Skeletal muscle satellite cell (primary cell): ENCODE results near the gene SLC22A12.

ENCODE experiments used
- H3K27me3 ChIP-seq: 2 replicates; pipeline ENCODE4 v1.7.0; 2013; ENCODE audit warnings: low read length; ENCODE audit not compliant: control insufficient read depth, insufficient read depth
- H3K36me3 ChIP-seq: 2 replicates; pipeline ENCODE4 v1.7.0; 2013; ENCODE audit warnings: mild to moderate bottlenecking, control low read depth, low read length; ENCODE audit not compliant: insufficient read depth
- H3K4me1 ChIP-seq: 2 replicates; pipeline ENCODE4 v1.7.0; 2013; ENCODE audit warnings: low read length; ENCODE audit not compliant: control insufficient read depth, insufficient read depth
- H3K4me2 ChIP-seq: 2 replicates; pipeline ENCODE4 v1.7.0; 2013; ENCODE audit warnings: mild to moderate bottlenecking, low read length
- H3K4me3 ChIP-seq: 2 replicates; pipeline ENCODE4 v1.7.0; 2013; ENCODE audit warnings: low read length
- H3K9ac ChIP-seq: 2 replicates; pipeline ENCODE4 v1.7.0; 2013; ENCODE audit warnings: mild to moderate bottlenecking, low read depth, low read length, moderate library complexity
- H3K9me3 ChIP-seq: replicated peaks from 2 replicates; pipeline ENCODE4 v1.7.0; 2013; ENCODE audit warnings: mild to moderate bottlenecking, control low read depth, low read length

The SLC22A12 gene

DNA sequence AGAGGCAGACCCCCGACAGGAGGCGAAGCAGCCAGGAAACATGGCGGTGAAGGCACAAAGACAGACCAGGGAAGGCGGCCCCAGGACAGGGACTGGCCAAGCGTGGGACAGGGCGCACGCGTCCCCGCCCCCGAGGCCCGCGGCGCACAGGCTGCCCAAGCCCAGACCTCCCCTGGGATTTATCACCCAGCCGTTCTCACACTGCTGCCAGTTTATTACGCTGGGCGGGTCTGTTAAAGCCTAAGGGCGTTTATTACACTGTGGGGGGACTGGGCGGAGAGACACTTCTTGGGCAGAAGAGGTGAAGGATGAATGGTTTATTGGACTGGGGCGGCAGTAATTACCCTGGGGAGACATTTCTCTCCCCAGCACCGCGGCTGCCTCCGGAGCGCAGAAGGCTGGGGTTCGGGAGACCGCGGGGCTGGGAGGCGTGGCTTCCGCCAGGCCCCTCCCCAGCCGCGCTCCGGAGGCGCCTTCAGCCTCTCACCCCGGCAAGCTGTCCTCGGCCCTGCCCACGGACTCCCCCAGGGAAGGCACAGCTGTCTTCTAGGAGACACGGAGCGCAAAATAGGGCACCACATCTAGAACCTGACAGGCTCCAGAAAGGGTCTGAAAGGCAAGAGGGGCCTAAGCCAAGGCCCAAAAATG, 47.1 kb downstream of the SLC22A12 start:
- no peak overlapping the region for H3K9ac ChIP-seq
- H3K27me3 ChIP-seq: peaks cover 43% of the 10 kb centered on the region

DNA sequence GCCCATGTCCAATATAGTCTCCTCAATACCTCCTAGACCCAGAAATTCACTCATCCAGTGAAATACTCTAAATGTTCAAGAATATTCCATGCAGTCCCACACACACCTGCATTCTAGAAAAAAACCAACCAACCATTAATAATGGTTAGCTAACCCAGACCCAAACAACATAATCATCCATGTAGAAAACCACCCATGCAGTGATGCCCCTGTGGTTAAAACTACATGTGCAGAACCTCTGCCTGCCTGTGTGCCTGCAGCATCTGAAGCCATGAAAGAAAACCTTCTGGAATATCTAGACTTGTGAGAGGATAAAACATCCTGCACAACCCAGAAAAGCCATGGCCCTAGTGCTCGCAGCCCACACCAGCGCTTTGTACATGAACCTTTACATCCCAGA, 47.8 kb downstream of the SLC22A12 start:
- peaks cover 5% of the 10 kb centered on the region for H3K4me1 ChIP-seq
- no peak overlapping the region for H3K4me3 ChIP-seq
- H3K9me3 ChIP-seq: no peaks in the 10 kb centered on the region
- H3K9ac ChIP-seq: no peak overlapping the region
- no peak overlapping the region for H3K4me2 ChIP-seq
- no peaks in the 10 kb centered on the region for H3K36me3 ChIP-seq
- H3K27me3 ChIP-seq: peaks cover 44% of the 10 kb centered on the region

More for the DNA sequence above, 47.1 kb downstream of the SLC22A12 start:
- H3K4me1 ChIP-seq: peaks cover 5% of the 10 kb centered on the region
- no peaks in the 10 kb centered on the region for H3K36me3 ChIP-seq
- H3K4me2 ChIP-seq: peak overlapping the region; percentile 52
- H3K9me3 ChIP-seq: no peaks in the 10 kb centered on the region
- peak overlapping the region; percentile 30 for H3K4me3 ChIP-seq

DNA sequence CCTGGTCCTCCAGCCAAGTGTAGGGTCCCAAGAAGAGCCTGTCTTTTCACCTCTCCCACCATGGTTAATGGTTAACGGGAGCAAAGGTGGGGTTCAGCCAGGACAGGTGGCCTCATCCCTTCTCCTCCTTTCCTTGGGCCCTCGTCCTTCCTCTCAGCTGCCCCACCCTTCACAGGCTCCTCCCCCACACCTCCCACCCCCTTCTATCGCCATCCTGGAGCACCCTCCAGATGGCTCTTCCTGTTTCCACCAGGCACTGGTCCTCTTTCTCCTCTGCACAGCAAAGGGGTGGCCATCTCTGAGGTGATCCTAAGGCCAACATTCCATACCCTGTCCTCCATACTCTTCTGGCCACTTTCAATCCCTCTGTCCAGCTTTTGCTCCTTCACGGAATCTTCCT, 48.9 kb downstream of the SLC22A12 start:
- no peak overlapping the region for H3K4me2 ChIP-seq
- no peaks in the 10 kb centered on the region for H3K36me3 ChIP-seq
- H3K4me1 ChIP-seq: peaks cover 5% of the 10 kb centered on the region
- H3K27me3 ChIP-seq: peaks cover 55% of the 10 kb centered on the region
- H3K9me3 ChIP-seq: no peaks in the 10 kb centered on the region
- no peak overlapping the region for H3K4me3 ChIP-seq
- no peak overlapping the region for H3K9ac ChIP-seq

DNA sequence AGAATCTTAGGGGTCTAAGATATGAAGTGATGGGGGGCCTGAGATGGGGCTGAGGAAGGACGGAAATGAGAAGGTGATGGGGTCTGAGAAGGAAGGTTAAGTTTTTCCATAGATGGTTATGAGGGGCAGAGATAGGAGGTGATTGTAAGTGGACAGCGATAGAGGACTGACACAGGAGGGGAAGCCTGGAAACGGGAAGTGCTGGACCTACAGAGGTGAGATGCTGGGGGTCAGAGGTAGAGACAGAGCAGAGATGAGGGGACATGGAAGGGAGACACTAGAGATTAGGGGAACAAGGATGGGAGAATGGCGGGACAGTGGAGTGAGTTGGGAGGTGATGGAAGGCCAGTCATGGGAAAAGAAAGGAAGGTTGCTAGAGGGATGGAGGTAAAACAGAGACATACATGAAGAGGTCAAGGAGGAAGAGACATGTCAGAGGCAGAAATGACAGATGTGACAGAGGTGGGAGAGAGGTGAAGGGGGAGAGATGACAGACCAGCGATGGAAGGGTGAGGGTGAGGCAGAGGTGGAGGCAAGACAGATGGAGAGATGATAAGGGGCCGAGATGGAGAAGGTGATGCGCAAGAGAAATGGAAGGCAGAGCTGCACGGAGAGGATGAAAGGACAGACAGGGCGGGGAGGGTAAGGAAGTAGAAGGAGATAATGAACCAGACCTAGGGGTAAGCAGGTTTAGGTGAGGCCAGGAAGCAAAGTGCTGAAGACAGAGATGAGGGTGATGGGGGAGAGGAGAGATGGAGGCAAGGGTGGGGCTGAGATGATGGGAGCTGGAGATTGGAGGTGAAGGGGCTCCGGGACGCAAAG, 50.8 kb downstream of the SLC22A12 start:
- Histone ChIP-seq H3K27me3 (peaks cover 70% of the 10 kb centered on the region), H3K4me1 (peaks cover 5% of the 10 kb centered on the region), H3K9me3 (no peaks in the 10 kb centered on the region), H3K4me3 (no peak overlapping the region), H3K9ac (no peak overlapping the region), H3K36me3 (no peaks in the 10 kb centered on the region), H3K4me2 (no peak overlapping the region)

DNA sequence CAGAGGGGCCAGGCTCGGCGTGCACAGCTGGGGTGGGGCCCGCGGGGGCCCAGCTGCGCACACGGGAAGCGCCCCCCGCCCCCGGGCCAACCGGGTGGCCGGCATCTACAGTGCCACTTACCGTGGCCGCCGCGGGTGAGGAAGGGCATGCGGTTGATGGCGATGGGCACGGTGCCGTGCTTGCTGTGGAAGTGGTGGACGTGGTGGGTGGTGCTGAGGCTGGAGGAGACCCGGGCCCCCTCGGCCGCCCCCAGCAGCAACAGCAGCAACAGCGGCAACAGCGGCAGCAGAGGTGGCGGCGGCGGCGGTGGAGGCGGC, 51.4 kb downstream of the SLC22A12 start:
- H3K27me3 ChIP-seq: peaks cover 75% of the 10 kb centered on the region
- H3K9me3 ChIP-seq: no peaks in the 10 kb centered on the region
- H3K4me1 ChIP-seq: peaks cover 5% of the 10 kb centered on the region
- no peak overlapping the region for H3K4me2 ChIP-seq
- no peak overlapping the region for H3K4me3 ChIP-seq
- H3K36me3 ChIP-seq: no peaks in the 10 kb centered on the region
- H3K9ac ChIP-seq: no peak overlapping the region

DNA sequence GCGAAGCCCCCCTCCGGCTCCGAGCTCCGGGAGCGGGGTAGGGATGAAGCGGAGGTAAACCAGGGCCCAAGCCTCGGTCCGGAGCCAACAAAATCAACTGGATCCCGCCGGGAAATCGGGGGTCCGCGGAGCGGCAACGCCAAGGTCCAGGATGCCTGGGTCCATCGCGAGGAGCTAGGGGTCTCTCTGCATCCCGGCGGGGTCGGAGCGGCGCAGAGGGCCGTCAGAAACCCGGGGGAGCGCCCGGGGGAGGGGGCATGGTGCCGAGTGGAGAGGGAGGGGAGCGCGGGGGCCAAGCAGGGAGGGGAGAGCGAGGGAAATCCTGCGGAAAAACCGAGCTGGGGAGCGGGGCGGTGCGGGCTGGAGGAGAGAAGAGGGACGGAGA, 51.8 kb downstream of the SLC22A12 start:
- Histone ChIP-seq H3K27me3 (peaks cover 79% of the 10 kb centered on the region), H3K4me2 (no peak overlapping the region), H3K36me3 (no peaks in the 10 kb centered on the region), H3K4me1 (peaks cover 3% of the 10 kb centered on the region), H3K9ac (no peak overlapping the region), H3K9me3 (no peaks in the 10 kb centered on the region), H3K4me3 (no peak overlapping the region)

DNA sequence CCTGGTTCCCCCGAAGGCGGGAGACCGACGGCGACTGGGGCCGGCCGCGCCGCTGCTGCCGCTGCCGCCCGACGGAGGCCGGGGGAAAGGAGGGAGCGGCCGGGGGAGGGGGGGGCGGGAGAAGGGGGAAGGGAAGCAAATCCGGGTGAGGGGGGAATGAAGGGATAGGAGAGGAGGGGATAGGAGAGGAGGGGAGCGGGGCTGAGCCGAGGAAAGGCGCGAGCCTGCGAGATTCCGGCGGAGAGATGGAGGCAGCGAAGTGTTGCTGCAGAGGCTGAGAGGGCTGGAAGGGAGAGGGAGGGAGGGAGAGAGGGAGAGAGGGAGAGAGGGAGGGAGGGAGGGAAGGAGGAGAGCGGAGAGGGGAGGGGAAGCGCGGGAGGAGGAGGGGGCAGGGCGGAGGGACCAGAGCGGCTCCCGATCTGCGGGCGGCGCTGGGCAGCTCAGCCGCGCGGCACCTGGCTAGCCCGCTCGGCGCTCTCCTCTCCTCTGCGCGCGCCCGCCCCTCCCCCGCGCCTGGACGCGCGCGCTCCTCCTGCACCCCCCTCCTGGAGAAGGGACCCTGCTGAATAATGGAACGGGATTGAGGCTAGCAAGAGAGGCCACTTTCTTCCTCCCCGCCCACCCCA, 52.3 kb downstream of the SLC22A12 start:
- no peak overlapping the region for H3K4me2 ChIP-seq
- H3K4me1 ChIP-seq: no peaks in the 10 kb centered on the region
- no peaks in the 10 kb centered on the region for H3K36me3 ChIP-seq
- H3K27me3 ChIP-seq: peaks cover 79% of the 10 kb centered on the region
- H3K9me3 ChIP-seq: no peaks in the 10 kb centered on the region
- no peak overlapping the region for H3K9ac ChIP-seq
- no peak overlapping the region for H3K4me3 ChIP-seq

DNA sequence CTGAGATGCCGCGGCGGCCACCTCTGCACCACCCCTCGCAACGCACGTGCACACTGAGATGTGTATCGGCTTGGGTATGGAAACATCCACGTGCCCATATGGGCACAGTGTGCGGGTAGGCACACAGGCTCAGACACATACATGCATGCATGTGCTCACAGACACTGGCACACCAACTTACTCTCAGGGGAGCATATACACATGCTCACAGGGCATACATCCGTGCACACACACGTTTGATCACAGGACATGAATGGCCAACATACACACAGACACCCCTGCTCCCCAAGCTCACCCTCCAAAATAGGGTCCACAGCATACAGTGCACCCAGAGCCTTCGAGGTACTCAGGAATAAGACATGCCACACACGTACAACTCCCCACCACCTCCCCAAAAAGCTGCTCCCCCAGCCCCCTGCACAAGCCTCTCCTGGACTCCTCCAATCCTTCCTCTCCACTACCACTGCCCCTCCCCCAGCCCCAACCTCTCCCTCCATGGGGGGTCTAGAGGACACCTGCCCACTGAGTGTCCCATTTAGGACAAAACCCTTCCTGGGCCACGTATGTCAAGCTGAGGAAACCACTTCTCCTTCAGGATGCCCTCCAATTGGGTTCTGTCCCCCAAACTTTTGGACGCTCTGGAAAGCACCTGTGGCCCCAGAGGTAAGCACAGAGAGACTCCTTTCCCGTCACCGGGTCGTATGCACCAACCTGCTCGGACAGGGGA, 53.1 kb downstream of the SLC22A12 start:
- Histone ChIP-seq H3K4me1 (no peaks in the 10 kb centered on the region), H3K4me3 (no peak overlapping the region), H3K9me3 (no peaks in the 10 kb centered on the region), H3K27me3 (peaks cover 77% of the 10 kb centered on the region), H3K36me3 (no peaks in the 10 kb centered on the region), H3K4me2 (no peak overlapping the region), H3K9ac (no peak overlapping the region)

DNA sequence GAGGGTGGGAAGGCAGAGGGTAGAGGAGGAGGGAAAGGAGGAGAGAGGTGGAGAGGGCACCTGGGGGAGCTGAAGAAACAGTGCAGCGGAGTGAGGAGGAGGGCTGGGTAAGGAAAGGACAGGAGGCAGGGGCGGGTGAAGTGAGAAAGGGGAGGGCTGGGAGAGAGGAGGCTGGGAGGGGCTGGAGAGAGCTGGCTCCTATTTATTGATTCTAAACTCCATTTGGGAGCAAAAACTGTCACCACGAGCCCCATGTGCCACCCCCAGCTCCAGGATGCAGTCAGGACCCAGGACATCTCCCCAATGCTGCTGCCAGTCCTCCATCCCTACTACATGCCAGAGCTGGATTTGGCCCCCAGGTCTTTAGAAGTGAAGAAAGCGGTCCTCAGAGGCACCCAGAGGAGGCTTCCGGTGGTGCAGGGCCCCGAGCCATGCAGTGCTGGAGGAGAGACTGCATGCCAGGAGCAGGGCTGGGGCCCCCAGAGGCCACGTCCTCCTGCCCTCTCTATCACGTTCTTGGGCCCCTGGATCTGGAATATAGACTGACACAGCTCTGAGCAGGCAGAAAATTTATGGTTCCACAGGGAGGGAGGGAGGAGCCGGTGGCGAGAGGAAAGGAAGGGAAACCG, 53.7 kb downstream of the SLC22A12 start:
- no peak overlapping the region for H3K9ac ChIP-seq
- no peak overlapping the region for H3K4me3 ChIP-seq
- H3K4me2 ChIP-seq: no peak overlapping the region
- H3K27me3 ChIP-seq: peaks cover 78% of the 10 kb centered on the region
- no peaks in the 10 kb centered on the region for H3K9me3 ChIP-seq
- no peaks in the 10 kb centered on the region for H3K36me3 ChIP-seq
- no peaks in the 10 kb centered on the region for H3K4me1 ChIP-seq

DNA sequence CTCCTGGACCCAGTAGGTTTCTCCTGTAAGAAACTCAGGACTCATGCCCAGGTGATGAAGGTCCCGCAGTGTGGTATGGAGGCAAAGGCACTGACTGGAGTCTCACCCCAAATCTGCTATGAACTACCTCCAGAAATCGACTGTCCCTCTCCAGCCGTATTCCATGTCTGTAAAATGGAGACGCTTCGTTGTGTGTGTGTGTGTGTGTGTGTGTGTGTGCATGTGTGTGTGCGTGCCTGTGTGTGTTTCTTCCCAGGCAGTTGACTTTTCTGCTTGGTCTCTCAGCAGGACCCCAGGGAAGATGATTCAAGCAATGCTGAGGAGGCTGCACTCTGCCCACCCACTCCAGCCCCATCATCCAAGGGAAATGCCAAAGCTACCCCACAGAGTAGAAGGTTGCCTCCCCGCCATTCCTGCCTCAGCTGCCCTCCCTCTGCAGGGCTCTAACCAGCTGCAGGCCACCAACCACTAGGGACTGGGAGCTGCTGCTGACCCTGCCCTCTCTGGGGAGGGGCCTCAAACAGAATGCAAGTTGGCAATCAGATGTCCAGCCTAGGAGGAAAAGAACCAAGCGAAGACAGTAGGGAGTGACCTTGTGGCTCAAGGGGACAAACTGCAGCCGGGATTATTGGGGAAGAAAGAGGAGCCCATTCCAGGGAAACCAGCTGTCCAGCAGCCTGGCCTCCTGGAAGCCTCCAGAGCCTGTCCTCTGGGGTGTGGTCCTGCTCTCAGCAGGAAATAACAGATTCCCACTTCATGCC, 56.2 kb downstream of the SLC22A12 start:
- Histone ChIP-seq H3K4me3 (no peak overlapping the region), H3K4me1 (no peaks in the 10 kb centered on the region), H3K9ac (no peak overlapping the region), H3K9me3 (no peaks in the 10 kb centered on the region), H3K4me2 (no peak overlapping the region), H3K27me3 (peaks cover 64% of the 10 kb centered on the region), H3K36me3 (no peaks in the 10 kb centered on the region)
